A549 (cell line): ENCODE results near the gene C1QL3. TPM values are rescaled to one million over a fixed set of nuclear protein-coding genes. Genes with fewer than 3 reads are reported as not detected.

Source experiments
- ATAC-seq, 2 experiments: fragments of 200-7000 bp in 1 of 2; fragments of >200 bp in 1 of 2; cut with Nextera tagmentation in 1 of 2; cut with Tn5 transposase in 1 of 2; 3 replicates each; pipeline versions ENCODE4 v1.8.0 to v1.9.1; 2018 to 2020; ENCODE audit warnings: mild to moderate bottlenecking in 1 of 2, moderate library complexity in 1 of 2
- CTCF ChIA-PET: fragments of 300-600 bp; sonication (Branson Sonifier 250); formaldehyde crosslinking; extraction: SDS; loops from one replicate; lab custom pipeline; 2021; ENCODE audit warnings: antibody characterized with exemption, inconsistent platforms; lab: Yijun Ruan, JAX
- POLR2A ChIA-PET: fragments of 350-600 bp; formaldehyde crosslinking; extraction: SDS; loops from one replicate; lab custom pipeline; 2021; ENCODE audit warnings: antibody characterized with exemption, inconsistent platforms; lab: Yijun Ruan, JAX
- DNase-seq, 2 experiments: peaks; one replicate each; pipeline versions ENCODE4 v3.0.0 to v3.0.0-alpha.2; 2011 to 2016; ENCODE audit warnings: low read depth in 1 of 2, low spot score in 1 of 2
- FAIRE-seq: peaks from 2 replicates; lab custom pipeline; 2011; peaks lifted over from hg19 to GRCh38; lab: Jason Lieb, UNC
- H3K27ac ChIP-seq, 2 experiments: fragments of >200 bp; sonication (Bioruptor Twin); formaldehyde crosslinking; 3 replicates each; pipeline ENCODE4 v1.5.1; 2016 to 2017
- H3K4me1 ChIP-seq: fragments of >200 bp; sonication (Bioruptor Twin); formaldehyde crosslinking; 3 replicates; pipeline ENCODE4 v1.6.1; 2016
- H3K4me2 ChIP-seq: fragments of >200 bp; sonication (Bioruptor Twin); formaldehyde crosslinking; 3 replicates; pipeline ENCODE4 v1.6.1; 2016
- H3K4me3 ChIP-seq: fragments of >200 bp; sonication (Bioruptor Twin); formaldehyde crosslinking; 3 replicates; pipeline ENCODE4 v1.5.1; 2016
- H3K9me3 ChIP-seq: fragments of >200 bp; sonication (Bioruptor Twin); formaldehyde crosslinking; 3 replicates; pipeline ENCODE4 v1.6.1; 2016
- BHLHE40 ChIP-seq: IDR thresholded peaks from 2 replicates; pipeline ENCODE4 v1.6.1; 2012; ENCODE audit warnings: low read depth, low read length, inconsistent platforms
- CHD2 ChIP-seq: fragments of 150-350 bp; IDR thresholded peaks from 2 replicates; pipeline ENCODE4 v1.6.1; 2014; ENCODE audit warnings: low read length; ENCODE audit not compliant: partially characterized antibody
- CHD4 ChIP-seq: fragments of 200-600 bp; sonication (generic); IDR thresholded peaks from 2 replicates; pipeline ENCODE4 v1.6.1; 2016; ENCODE audit warnings: antibody characterized with exemption, mild to moderate bottlenecking, borderline replicate concordance
- ELK1 ChIP-seq: fragments of 150-350 bp; IDR thresholded peaks from 2 replicates; pipeline ENCODE4 v1.6.1; 2014; ENCODE audit warnings: low read depth, mild to moderate bottlenecking, low read length
- EP300 ChIP-seq, 2 experiments: fragments of >200 bp; sonication (Bioruptor Twin); formaldehyde crosslinking; IDR thresholded peaks; 2 replicates in 1 of 2; 3 replicates in 1 of 2; pipeline ENCODE4 v1.6.1; 2016 to 2017
- ESRRA ChIP-seq: fragments of 150-350 bp; IDR thresholded peaks from 2 replicates; pipeline ENCODE4 v1.6.1; 2014; ENCODE audit warnings: mild to moderate bottlenecking, low read length, borderline replicate concordance
- GATA3 ChIP-seq: IDR thresholded peaks from 2 replicates; pipeline ENCODE4 v1.6.1; 2012; ENCODE audit warnings: borderline replicate concordance
- HDAC2 ChIP-seq: fragments of 200-600 bp; sonication (generic); IDR thresholded peaks from 2 replicates; pipeline ENCODE4 v1.6.1; 2016
- HES2 ChIP-seq: fragments of >200 bp; sonication (Bioruptor Twin); formaldehyde crosslinking; IDR thresholded peaks from 2 replicates; pipeline ENCODE4 v1.6.1; 2016
- HOXB13 ChIP-seq: fragments of 250-450 bp; sonication (Bioruptor Pico); IDR thresholded peaks from 2 replicates; pipeline ENCODE4 v1.5.0; 2020; ENCODE audit warnings: low read depth, mild to moderate bottlenecking, moderate library complexity
- MAZ ChIP-seq: fragments of 150-350 bp; IDR thresholded peaks from 2 replicates; pipeline ENCODE4 v1.6.1; 2014; ENCODE audit warnings: antibody characterized with exemption, low read depth, low read length, borderline replicate concordance
- NR3C1 ChIP-seq: fragments of >200 bp; sonication (Bioruptor Twin); formaldehyde crosslinking; IDR thresholded peaks from 3 replicates; pipeline ENCODE4 v1.6.1; 2017
- PBX3 ChIP-seq: IDR thresholded peaks from 2 replicates; pipeline ENCODE4 v1.6.1; 2012
- RCOR1 ChIP-seq: fragments of 150-350 bp; IDR thresholded peaks from 2 replicates; pipeline ENCODE4 v1.6.1; 2014; ENCODE audit warnings: antibody characterized with exemption, low read length, low read depth
- RNF2 ChIP-seq: fragments of 200-600 bp; sonication (generic); IDR thresholded peaks from 2 replicates; pipeline ENCODE4 v1.6.1; 2016; ENCODE audit warnings: low read depth, mild to moderate bottlenecking, antibody characterized with exemption, moderate library complexity, borderline replicate concordance
- TP53 ChIP-seq: fragments of 250-450 bp; sonication (Bioruptor Pico); IDR thresholded peaks from 2 replicates; pipeline ENCODE4 v1.5.0; 2021; ENCODE audit warnings: mild to moderate bottlenecking, moderate library complexity
- ZC3H11A ChIP-seq: fragments of 450-650 bp; IDR thresholded peaks from 2 replicates; pipeline ENCODE4 v1.6.1; 2014; ENCODE audit warnings: antibody characterized with exemption, mild to moderate bottlenecking
- ZSCAN20 ChIP-seq: fragments of 250-450 bp; sonication (Bioruptor Pico); IDR thresholded peaks from 2 replicates; pipeline ENCODE4 v1.8.0; 2022; ENCODE audit warnings: mild to moderate bottlenecking, moderate library complexity
- WGBS: methylation state at CpG from one replicate; pipeline ENCODE4 v1.1.6; 2017; ENCODE audit errors: missing lambda C conversion rate; 5-methylcytosine and 5-hydroxymethylcytosine counted together
- polyA plus RNA-seq, 4 experiments: library from polyadenylated mRNA; depleted of rRNA in 3 of 4; stranded (reverse); fragments of >200 nt; fragmentation: RNase III in 1 of 4; extraction: RNeasy Plus Mini Kit Qiagen cat#74134 plus additional on column Dnase treatment in 1 of 4; gene quantifications; 2 replicates in 3 of 4; 3 replicates in 1 of 4; pipeline ENCODE4 v1.2.3, GENCODE V29; 2011 to 2017
- TF ChIP-seq, protein P1 (sequence below): fragments of >200 bp; sonication (Bioruptor Twin); formaldehyde crosslinking; IDR thresholded peaks from 3 replicates; pipeline ENCODE4 v1.5.1; 2016
- TF ChIP-seq, protein P2 (sequence below): fragments of 250-450 bp; sonication (Bioruptor Pico); IDR thresholded peaks from 2 replicates; pipeline ENCODE4 v1.5.0; 2021; ENCODE audit warnings: mild to moderate bottlenecking, moderate library complexity, borderline replicate concordance
- TF ChIP-seq, protein P3 (sequence below): IDR thresholded peaks from 2 replicates; pipeline ENCODE4 v1.6.1; 2012
- TF ChIP-seq, protein P4 (sequence below): IDR thresholded peaks from 2 replicates; pipeline ENCODE4 v1.6.1; 2012; ENCODE audit warnings: low read depth, borderline replicate concordance

Gene C1QL3
- polyA plus RNA-seq, 2 of the 4 experiments (the other 2 are of a cell fraction) = not detected

GRCh38 chr10:16505161-16505560 lies 16.5 kb downstream of the C1QL3 start:
- ATAC-seq (no peak), FAIRE-seq (no peak), DNase-seq (no peak)
- H3K4me1 ChIP-seq = no peaks in the 10 kb centered on the region
- POLR2A ChIA-PET = no interaction called here
- no peak for TF ChIP-seq BHLHE40
- no peak for TF ChIP-seq RCOR1
- TF ChIP-seq HOXB13 (CRISPR knock-in tag) = no peak
- no peak for TF ChIP-seq CHD4
- no peak for TF ChIP-seq RNF2
- no peak for TF ChIP-seq NR3C1
- TF ChIP-seq EP300 (IDR thresholded peaks at IDR 0.05) = no peak
- no peak for TF ChIP-seq GATA3
- TF ChIP-seq TP53 (CRISPR knock-in tag) = no peak
- TF ChIP-seq ZC3H11A = no peak
- TF ChIP-seq ESRRA = no peak
- TF ChIP-seq, protein P1, sequence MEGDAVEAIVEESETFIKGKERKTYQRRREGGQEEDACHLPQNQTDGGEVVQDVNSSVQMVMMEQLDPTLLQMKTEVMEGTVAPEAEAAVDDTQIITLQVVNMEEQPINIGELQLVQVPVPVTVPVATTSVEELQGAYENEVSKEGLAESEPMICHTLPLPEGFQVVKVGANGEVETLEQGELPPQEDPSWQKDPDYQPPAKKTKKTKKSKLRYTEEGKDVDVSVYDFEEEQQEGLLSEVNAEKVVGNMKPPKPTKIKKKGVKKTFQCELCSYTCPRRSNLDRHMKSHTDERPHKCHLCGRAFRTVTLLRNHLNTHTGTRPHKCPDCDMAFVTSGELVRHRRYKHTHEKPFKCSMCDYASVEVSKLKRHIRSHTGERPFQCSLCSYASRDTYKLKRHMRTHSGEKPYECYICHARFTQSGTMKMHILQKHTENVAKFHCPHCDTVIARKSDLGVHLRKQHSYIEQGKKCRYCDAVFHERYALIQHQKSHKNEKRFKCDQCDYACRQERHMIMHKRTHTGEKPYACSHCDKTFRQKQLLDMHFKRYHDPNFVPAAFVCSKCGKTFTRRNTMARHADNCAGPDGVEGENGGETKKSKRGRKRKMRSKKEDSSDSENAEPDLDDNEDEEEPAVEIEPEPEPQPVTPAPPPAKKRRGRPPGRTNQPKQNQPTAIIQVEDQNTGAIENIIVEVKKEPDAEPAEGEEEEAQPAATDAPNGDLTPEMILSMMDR = no peak
- TF ChIP-seq MAZ = no peak
- TF ChIP-seq PBX3 = no peak
- TF ChIP-seq, protein P2, sequence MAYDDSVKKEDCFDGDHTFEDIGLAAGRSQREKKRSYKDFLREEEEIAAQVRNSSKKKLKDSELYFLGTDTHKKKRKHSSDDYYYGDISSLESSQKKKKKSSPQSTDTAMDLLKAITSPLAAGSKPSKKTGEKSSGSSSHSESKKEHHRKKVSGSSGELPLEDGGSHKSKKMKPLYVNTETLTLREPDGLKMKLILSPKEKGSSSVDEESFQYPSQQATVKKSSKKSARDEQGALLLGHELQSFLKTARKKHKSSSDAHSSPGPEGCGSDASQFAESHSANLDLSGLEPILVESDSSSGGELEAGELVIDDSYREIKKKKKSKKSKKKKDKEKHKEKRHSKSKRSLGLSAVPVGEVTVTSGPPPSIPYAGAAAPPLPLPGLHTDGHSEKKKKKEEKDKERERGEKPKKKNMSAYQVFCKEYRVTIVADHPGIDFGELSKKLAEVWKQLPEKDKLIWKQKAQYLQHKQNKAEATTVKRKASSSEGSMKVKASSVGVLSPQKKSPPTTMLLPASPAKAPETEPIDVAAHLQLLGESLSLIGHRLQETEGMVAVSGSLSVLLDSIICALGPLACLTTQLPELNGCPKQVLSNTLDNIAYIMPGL (CRISPR knock-in tag) = no peak
- TF ChIP-seq, protein P3, sequence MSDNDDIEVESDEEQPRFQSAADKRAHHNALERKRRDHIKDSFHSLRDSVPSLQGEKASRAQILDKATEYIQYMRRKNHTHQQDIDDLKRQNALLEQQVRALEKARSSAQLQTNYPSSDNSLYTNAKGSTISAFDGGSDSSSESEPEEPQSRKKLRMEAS = no peak
- no peak for TF ChIP-seq ELK1
- no peak for TF ChIP-seq ZSCAN20 (CRISPR knock-in tag)
- TF ChIP-seq, protein P4, sequence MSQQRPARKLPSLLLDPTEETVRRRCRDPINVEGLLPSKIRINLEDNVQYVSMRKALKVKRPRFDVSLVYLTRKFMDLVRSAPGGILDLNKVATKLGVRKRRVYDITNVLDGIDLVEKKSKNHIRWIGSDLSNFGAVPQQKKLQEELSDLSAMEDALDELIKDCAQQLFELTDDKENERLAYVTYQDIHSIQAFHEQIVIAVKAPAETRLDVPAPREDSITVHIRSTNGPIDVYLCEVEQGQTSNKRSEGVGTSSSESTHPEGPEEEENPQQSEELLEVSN = no peak
- no peak overlapping the region for H3K27ac ChIP-seq
- no peak overlapping the region for H3K4me3 ChIP-seq
- no peak overlapping the region for H3K4me2 ChIP-seq
- 95% methylated on average over 1 of the region's 1 CpG for WGBS
- H3K9me3 ChIP-seq = no peaks in the 10 kb centered on the region
- CTCF ChIA-PET = interaction anchor here (0.7 kb wide), 1 partner anchor 657 kb away, joined by 3 read pairs; no protein-coding TSS in a partner anchor

GRCh38 chr10:16497911-16498310 lies 23.8 kb downstream of the C1QL3 start:
- ATAC-seq (no peak), DNase-seq (no peak), FAIRE-seq (no peak)
- CTCF ChIA-PET = no interaction called here
- 70% methylated on average over 4 of the region's 4 CpGs for WGBS
- no peak overlapping the region for H3K27ac ChIP-seq
- TF ChIP-seq HDAC2 (no peak), EP300 (IDR thresholded peaks at IDR 0.05) (no peak), HES2 (no peak), CHD2 (no peak)
- H3K4me3 ChIP-seq = no peak overlapping the region
- H3K4me2 ChIP-seq = no peak overlapping the region
- no peaks in the 10 kb centered on the region for H3K9me3 ChIP-seq
- POLR2A ChIA-PET = no interaction called here
- H3K4me1 ChIP-seq = no peaks in the 10 kb centered on the region
